ENCODE results near the gene SLITRK5. TPM values are rescaled to one million over a fixed set of nuclear protein-coding genes. Genes with fewer than 3 reads are reported as not detected.

SLITRK5 gene
- total and polyA plus RNA-seq, 2 donors (not counting 3 experiments of a cell fraction or from before 2014, with no cell fraction given) = 0.01 to 0.04 TPM

- Histone ChIP-seq H3K4me1 (ENCODE audit: control insufficient read depth, extremely low read depth, insufficient read depth, low read length) (peaks cover 8% of the 10 kb centered on the region), H3K4me2 (ENCODE audit: insufficient read depth, low read length) (no peak overlapping the region), H3K27me3 (ENCODE audit: control insufficient read depth in 2 of 2, insufficient read depth in 2 of 2, low read length in 2 of 2) (peaks cover 27 to 60% of the 10 kb centered on the region in 2 experiments), H3K9ac (replicated peaks; ENCODE audit: extremely low read depth, insufficient read depth, low read length) (no peak overlapping the region), H3K9me3 (replicated peaks; ENCODE audit: control insufficient read depth, insufficient read depth, low read length) (no peaks in the 10 kb centered on the region), H2AFZ (ENCODE audit: low read depth, low read length) (no peak overlapping the region), H3K4me3 (replicated peaks in 1 of 3; ENCODE audit: insufficient read depth in 1 of 3, low read depth in 1 of 3, low read length in 3 of 3) (no peak overlapping the region), H3K9me1 (replicated peaks; ENCODE audit: control insufficient read depth, extremely low read depth, insufficient read depth, low read length) (no peaks in the 10 kb centered on the region), H3K79me2 (ENCODE audit: control insufficient read depth, insufficient read depth, low read length) (no peaks in the 10 kb centered on the region), H3K36me3 (ENCODE audit: control insufficient read depth in 2 of 2, extremely low read depth in 1 of 2, insufficient read depth in 2 of 2, low read length in 2 of 2) (no peaks in the 10 kb centered on the region), H4K20me1 (replicated peaks; ENCODE audit: control insufficient read depth, extremely low read depth, insufficient read depth, low read length) (no peaks in the 10 kb centered on the region), H3K27ac (ENCODE audit: insufficient read depth, low read depth, low read length) (no peak overlapping the region)
- CTCF ChIA-PET = no interaction called here
- FAIRE-seq (no peak), DNase-seq (ENCODE audit: low read depth, low spot score) (no peak)
- BruUV-seq (replicated peaks) = no TSS peak
- POLR2A ChIA-PET = no interaction called here
- dilution Hi-C loops (cut with MboI; ENCODE audit: extremely low pct_ligation_motif_present, low sequenced_read_pairs) (no loop called here), intact Hi-C loops (cut with micrococcal nuclease) (no loop called here)
- no peak for TF ChIP-seq FOS (IDR thresholded peaks at IDR 0.05; ENCODE audit: borderline replicate concordance, insufficient read depth, low read length)
- TF ChIP-seq MAX (IDR thresholded peaks at IDR 0.05; ENCODE audit: insufficient read depth, insufficient read length) = no peak
- TF ChIP-seq CTCF (IDR thresholded peaks at IDR 0.05; ENCODE audit: extremely low read depth in 1 of 2, insufficient read depth in 1 of 2, low read depth in 1 of 2, low read length in 2 of 2) = no peak
These were observed 4.7 kb downstream of the SLITRK5 start for GRCh38 chr13:87675851-87676250.

GRCh38 chr13:87676254-87677042, 5.3 kb downstream of the SLITRK5 start:
- no peak for TF ChIP-seq POLR2AphosphoS5 (IDR thresholded peaks at IDR 0.05; ENCODE audit: insufficient read depth, low read depth, low read length)
- TF ChIP-seq GATA2 (IDR thresholded peaks at IDR 0.05; ENCODE audit: insufficient read depth, insufficient read length, low read depth, low read length) = no peak
- no peak for TF ChIP-seq CTCF (IDR thresholded peaks at IDR 0.05; ENCODE audit: extremely low read depth in 1 of 2, insufficient read depth in 1 of 2, low read depth in 1 of 2, low read length in 2 of 2)
- TF ChIP-seq FOS (IDR thresholded peaks at IDR 0.05; ENCODE audit: borderline replicate concordance, insufficient read depth, low read length) = no peak
- no peak for TF ChIP-seq POLR2A (IDR thresholded peaks at IDR 0.05; ENCODE audit: low read depth, low read length)
- TF ChIP-seq EZH2 (IDR thresholded peaks at IDR 0.05; ENCODE audit: borderline replicate concordance, low read depth, low read length, severe bottlenecking) = no peak
- no peak for TF ChIP-seq JUN (IDR thresholded peaks at IDR 0.05; ENCODE audit: borderline replicate concordance, insufficient read depth, insufficient read length, low read depth)
- TF ChIP-seq MAX (IDR thresholded peaks at IDR 0.05; ENCODE audit: insufficient read depth, insufficient read length) = no peak
- no peak for TF ChIP-seq MYC (IDR thresholded peaks at IDR 0.05; ENCODE audit: low read depth, low read length)
- Histone ChIP-seq H3K27ac (ENCODE audit: insufficient read depth, low read depth, low read length) (no peak overlapping the region), H3K9me3 (replicated peaks; ENCODE audit: control insufficient read depth, insufficient read depth, low read length) (no peaks in the 10 kb centered on the region), H3K27me3 (ENCODE audit: control insufficient read depth in 2 of 2, insufficient read depth in 2 of 2, low read length in 2 of 2) (peaks cover 27 to 60% of the 10 kb centered on the region in 2 experiments), H4K20me1 (replicated peaks; ENCODE audit: control insufficient read depth, extremely low read depth, insufficient read depth, low read length) (no peaks in the 10 kb centered on the region), H3K9ac (replicated peaks; ENCODE audit: extremely low read depth, insufficient read depth, low read length) (no peak overlapping the region), H3K36me3 (ENCODE audit: control insufficient read depth in 2 of 2, extremely low read depth in 1 of 2, insufficient read depth in 2 of 2, low read length in 2 of 2) (no peaks in the 10 kb centered on the region), H3K4me3 (replicated peaks in 1 of 3; ENCODE audit: insufficient read depth in 1 of 3, low read depth in 1 of 3, low read length in 3 of 3) (no peak overlapping the region), H3K79me2 (ENCODE audit: control insufficient read depth, insufficient read depth, low read length) (no peaks in the 10 kb centered on the region), H2AFZ (ENCODE audit: low read depth, low read length) (no peak overlapping the region), H3K4me2 (ENCODE audit: insufficient read depth, low read length) (no peak overlapping the region), H3K4me1 (ENCODE audit: control insufficient read depth, extremely low read depth, insufficient read depth, low read length) (peaks cover 5% of the 10 kb centered on the region), H3K9me1 (replicated peaks; ENCODE audit: control insufficient read depth, extremely low read depth, insufficient read depth, low read length) (no peaks in the 10 kb centered on the region)
- intact Hi-C loops (cut with micrococcal nuclease) = no loop called here
- CTCF ChIA-PET = no interaction called here
- BruUV-seq (replicated peaks) = no TSS peak
- POLR2A ChIA-PET = no interaction called here
- no peak for FAIRE-seq
- no peak for DNase-seq (ENCODE audit: low read depth, low spot score)
- dilution Hi-C loops (cut with MboI; ENCODE audit: extremely low pct_ligation_motif_present, low sequenced_read_pairs) = no loop called here

Data from endothelial cell of umbilical vein (primary cell).